ENCODE data around the gene OR5A2.

Gene OR5A2, protein sequence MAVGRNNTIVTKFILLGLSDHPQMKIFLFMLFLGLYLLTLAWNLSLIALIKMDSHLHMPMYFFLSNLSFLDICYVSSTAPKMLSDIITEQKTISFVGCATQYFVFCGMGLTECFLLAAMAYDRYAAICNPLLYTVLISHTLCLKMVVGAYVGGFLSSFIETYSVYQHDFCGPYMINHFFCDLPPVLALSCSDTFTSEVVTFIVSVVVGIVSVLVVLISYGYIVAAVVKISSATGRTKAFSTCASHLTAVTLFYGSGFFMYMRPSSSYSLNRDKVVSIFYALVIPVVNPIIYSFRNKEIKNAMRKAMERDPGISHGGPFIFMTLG

DNA sequence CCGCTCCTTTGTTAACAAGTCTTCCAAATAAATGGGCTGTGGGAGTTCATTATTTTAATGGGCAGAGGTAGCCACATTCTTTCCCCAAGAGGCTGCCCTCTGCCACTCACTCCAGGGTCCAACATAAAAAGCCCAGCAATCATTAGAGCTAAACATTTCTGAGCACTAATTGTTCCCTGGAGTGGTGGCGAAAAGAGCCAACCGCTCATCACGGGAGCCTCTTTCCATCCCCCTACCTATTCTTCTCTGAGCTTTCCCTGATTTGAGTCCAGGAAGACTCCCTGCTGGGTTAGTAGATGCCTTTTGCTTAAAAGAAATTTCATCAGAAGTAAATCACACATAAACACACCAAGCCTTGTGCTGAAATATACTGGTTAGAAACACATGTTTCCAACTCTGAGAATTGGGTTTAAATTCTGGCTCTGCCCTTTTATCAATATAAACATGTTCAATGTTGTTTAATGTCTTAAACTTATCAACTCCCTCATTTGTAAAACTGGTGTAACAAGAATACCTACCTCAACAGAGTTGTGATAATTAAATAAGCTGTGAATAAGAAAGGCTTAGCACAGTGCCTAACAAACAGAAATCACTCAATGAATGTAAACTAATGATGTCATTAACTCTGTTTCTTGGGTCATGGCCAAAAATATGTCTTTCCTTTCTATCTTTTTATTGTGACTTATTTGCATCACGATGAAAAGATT is at the start of gene OR5A2:
TSS of gene OR5A2 (minus strand) at position 53 of the 707 bp plus-strand sequence. CDS start 3,460 bp downstream, outside the sequence.
- TF ChIP-seq, protein P1, sequence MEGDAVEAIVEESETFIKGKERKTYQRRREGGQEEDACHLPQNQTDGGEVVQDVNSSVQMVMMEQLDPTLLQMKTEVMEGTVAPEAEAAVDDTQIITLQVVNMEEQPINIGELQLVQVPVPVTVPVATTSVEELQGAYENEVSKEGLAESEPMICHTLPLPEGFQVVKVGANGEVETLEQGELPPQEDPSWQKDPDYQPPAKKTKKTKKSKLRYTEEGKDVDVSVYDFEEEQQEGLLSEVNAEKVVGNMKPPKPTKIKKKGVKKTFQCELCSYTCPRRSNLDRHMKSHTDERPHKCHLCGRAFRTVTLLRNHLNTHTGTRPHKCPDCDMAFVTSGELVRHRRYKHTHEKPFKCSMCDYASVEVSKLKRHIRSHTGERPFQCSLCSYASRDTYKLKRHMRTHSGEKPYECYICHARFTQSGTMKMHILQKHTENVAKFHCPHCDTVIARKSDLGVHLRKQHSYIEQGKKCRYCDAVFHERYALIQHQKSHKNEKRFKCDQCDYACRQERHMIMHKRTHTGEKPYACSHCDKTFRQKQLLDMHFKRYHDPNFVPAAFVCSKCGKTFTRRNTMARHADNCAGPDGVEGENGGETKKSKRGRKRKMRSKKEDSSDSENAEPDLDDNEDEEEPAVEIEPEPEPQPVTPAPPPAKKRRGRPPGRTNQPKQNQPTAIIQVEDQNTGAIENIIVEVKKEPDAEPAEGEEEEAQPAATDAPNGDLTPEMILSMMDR (IDR thresholded peaks at IDR 0.05; ENCODE audit: low read length, missing control alignments): no peak
- no peak within 1 kb of the TSS for H3K4me3 ChIP-seq (replicated peaks; ENCODE audit: low read depth, low read length)
- no peak for DNase-seq (ENCODE audit: low read depth)

DNA sequence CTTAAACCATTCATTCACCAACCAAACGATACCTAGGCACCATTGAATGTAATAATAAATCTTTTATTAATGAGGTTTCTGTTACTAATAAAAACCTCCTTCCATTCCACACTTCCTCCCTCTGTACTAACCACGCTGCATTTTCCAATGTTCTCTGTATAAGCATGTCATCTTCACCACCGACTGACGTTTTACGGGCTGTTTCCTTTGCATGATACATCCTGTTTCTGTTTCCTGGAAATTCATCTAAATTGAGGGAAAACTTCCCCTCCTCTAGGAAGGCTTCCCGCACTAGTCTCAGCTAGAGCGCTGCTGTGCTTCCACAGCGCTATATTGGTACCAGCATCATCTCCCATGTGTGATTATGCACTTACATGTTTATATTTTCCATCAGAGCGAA is 49.0 kb upstream of the OR5A2 start:
- no peak overlapping the region for H3K4me3 ChIP-seq (replicated peaks; ENCODE audit: low read depth, low read length)
- TF ChIP-seq, protein P1 (IDR thresholded peaks at IDR 0.05; ENCODE audit: low read length, missing control alignments): no peak
- DNase-seq (ENCODE audit: low read depth): no peak

DNA sequence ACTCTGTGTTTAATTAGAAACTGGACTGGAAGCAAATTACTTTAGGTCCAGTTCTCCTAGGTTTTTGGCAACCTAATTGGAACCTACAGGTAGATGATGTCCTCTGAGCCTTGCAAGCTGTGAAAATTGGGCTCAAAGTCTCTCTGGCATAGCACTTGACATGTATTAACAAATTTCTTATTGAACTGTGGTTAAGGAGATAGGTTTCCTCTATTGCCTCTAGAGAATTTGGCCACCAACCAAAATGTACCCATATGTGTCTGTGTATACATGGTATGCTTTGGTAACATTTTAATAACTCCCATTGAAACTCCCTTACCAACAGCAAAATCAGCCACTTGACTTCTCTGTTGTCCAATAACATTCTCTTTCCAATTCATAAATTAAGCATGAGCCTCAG is 46.8 kb upstream of the OR5A2 start, which contains the start of gene OR4D10:
TSS of gene OR4D10 (plus strand) at position 301 of the 400 bp plus-strand sequence. CDS start 4,115 bp downstream, outside the sequence.
- no peak for DNase-seq (ENCODE audit: low read depth)
- TF ChIP-seq, protein P1 (IDR thresholded peaks at IDR 0.05; ENCODE audit: low read length, missing control alignments): no peak
- no peak within 1 kb of the TSS for H3K4me3 ChIP-seq (replicated peaks; ENCODE audit: low read depth, low read length)

DNA sequence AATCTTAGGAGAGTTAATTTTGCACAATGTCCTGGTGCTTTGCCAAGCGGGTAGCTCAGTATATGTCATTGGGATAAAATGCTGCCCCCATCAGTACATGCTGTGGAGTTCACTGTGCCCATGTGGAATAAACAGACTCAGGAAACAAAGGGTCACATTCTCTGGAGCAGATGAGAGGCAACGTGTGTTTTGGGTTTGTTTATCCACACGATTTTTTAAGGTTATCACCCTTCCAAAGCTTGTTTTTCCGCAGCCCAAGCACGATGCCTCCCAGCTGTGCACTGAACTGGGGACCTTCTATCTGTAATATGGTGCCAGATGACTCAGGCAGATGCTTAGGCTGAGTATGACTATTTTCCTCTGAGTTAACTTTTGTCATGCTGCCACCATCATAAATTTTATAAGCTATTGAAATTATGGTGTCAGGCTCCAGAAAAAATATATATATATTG is 37.0 kb upstream of the OR5A2 start:
- H3K4me3 ChIP-seq (replicated peaks; ENCODE audit: low read depth, low read length): no peak overlapping the region
- TF ChIP-seq, protein P1 (IDR thresholded peaks at IDR 0.05; ENCODE audit: low read length, missing control alignments): no peak
- peak; percentile 33 for DNase-seq (ENCODE audit: low read depth)

DNA sequence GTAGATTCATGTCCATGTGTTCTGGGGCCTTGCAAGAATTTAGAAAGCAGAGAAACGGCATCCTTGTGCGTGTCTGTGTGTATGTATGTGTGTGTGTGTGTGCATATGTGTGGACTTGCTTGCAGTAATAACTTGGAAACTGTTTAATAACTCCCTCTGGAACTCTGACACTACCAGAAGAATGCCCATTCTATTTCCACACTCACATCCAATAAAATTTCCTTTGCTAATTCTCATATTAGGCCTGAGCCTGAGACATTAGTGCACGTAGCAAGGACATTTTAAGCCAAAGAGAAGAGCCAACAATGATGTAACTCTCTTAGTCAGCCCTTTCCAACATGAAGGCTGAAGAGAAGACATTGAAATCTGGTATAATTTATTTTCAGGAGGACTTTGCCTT is 33.7 kb upstream of the OR5A2 start:
- TF ChIP-seq, protein P1 (IDR thresholded peaks at IDR 0.05; ENCODE audit: low read length, missing control alignments): no peak
- DNase-seq (ENCODE audit: low read depth): no peak
- H3K4me3 ChIP-seq (replicated peaks; ENCODE audit: low read depth, low read length): no peak overlapping the region

DNA sequence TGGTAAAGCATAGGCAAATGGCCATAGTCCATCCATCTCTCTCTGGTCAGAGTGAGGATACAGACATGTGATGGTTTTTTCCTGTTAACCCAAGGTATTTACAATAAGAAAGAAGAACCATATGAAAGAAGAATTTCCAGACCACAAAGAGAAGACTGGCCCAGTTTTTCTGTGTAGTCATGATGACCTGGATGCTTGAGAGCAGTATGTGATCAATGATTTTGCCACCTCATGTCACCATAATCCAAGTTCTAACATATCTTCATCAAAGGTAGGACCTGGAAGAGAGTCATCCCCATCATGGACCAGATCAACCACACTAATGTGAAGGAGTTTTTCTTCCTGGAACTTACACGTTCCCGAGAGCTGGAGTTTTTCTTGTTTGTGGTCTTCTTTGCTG is 30.4 kb upstream of the OR5A2 start, which contains the start of gene OR4D6:
TSS of gene OR4D6 (plus strand) at position 301 of the 400 bp plus-strand sequence. CDS start at position 301, 0 bp downstream.
- DNase-seq (ENCODE audit: low read depth): no peak
- no peak within 1 kb of the TSS for H3K4me3 ChIP-seq (replicated peaks; ENCODE audit: low read depth, low read length)
- TF ChIP-seq, protein P1 (IDR thresholded peaks at IDR 0.05; ENCODE audit: low read length, missing control alignments): no peak

Measured in fibroblast of pulmonary artery (primary cell).